GM23338 (cell line): ENCODE results near the gene SLC8A1. TPM values are rescaled to one million over a fixed set of nuclear protein-coding genes. Genes with fewer than 3 reads are reported as not detected.

Experiments used
- ATAC-seq: fragments of 200-7000 bp; cut with Tn5 transposase; 3 replicates; pipeline ENCODE4 v1.9.1; 2020
- DNase-seq: peaks from one replicate; pipeline ENCODE4 v3.0.0-alpha.2; 2015; ENCODE audit warnings: low spot score
- H2AFZ ChIP-seq: fragments of 200-600 bp; sonication (generic); 2 replicates; pipeline ENCODE4 v1.8.0; 2016; ENCODE audit warnings: antibody characterized with exemption, mild to moderate bottlenecking, moderate library complexity
- H3F3A ChIP-seq: fragments of 200-600 bp; sonication (generic); replicated peaks from 2 replicates; pipeline ENCODE4 v1.8.0; 2017; ENCODE audit warnings: antibody characterized with exemption, mixed run types, low read depth
- H3K27ac ChIP-seq: fragments of 200-600 bp; sonication (generic); 2 replicates; pipeline ENCODE4 v1.6.1; 2016; ENCODE audit warnings: low read depth
- H3K27me3 ChIP-seq: fragments of 200-600 bp; sonication (generic); 2 replicates; pipeline ENCODE4 v1.8.0; 2016; ENCODE audit warnings: mild to moderate bottlenecking, mixed run types, moderate library complexity; ENCODE audit not compliant: insufficient read depth
- H3K36me3 ChIP-seq: fragments of 200-600 bp; sonication (generic); 2 replicates; pipeline ENCODE4 v1.8.0; 2016; ENCODE audit warnings: mild to moderate bottlenecking; ENCODE audit not compliant: insufficient read depth
- H3K4me1 ChIP-seq: fragments of 200-600 bp; sonication (generic); 2 replicates; pipeline ENCODE4 v1.8.0; 2016; ENCODE audit warnings: mild to moderate bottlenecking, moderate library complexity; ENCODE audit not compliant: insufficient read depth
- H3K4me2 ChIP-seq: fragments of 200-600 bp; sonication (generic); 2 replicates; pipeline ENCODE4 v1.7.1; 2017; ENCODE audit warnings: mixed run types
- H3K4me3 ChIP-seq: fragments of 200-600 bp; sonication (generic); 2 replicates; pipeline ENCODE4 v1.6.1; 2016; ENCODE audit warnings: mixed run types
- H3K79me2 ChIP-seq: fragments of 200-600 bp; sonication (generic); replicated peaks from 2 replicates; pipeline ENCODE4 v1.8.0; 2017; ENCODE audit warnings: mild to moderate bottlenecking; ENCODE audit not compliant: insufficient read depth
- H3K9me2 ChIP-seq: fragments of 200-600 bp; sonication (generic); 2 replicates; pipeline ENCODE4 v1.8.0; 2017; ENCODE audit not compliant: insufficient read depth
- H4K20me1 ChIP-seq: fragments of 200-600 bp; sonication (generic); replicated peaks from 2 replicates; pipeline ENCODE4 v1.8.0; 2017; ENCODE audit warnings: mild to moderate bottlenecking; ENCODE audit not compliant: insufficient read depth
- H3K27ac Mint-ChIP-seq: 2 replicates; pipeline ENCODE4 v1.8.0; 2020; ENCODE audit warnings: inconsistent platforms, mild to moderate bottlenecking, moderate library complexity, mixed read lengths
- H3K27me3 Mint-ChIP-seq: 3 replicates; pipeline ENCODE4 v1.8.0; 2022; ENCODE audit warnings: low read depth, mild to moderate bottlenecking, moderate library complexity, mixed read lengths, inconsistent platforms; ENCODE audit not compliant: insufficient read depth, poor library complexity
- H3K36me3 Mint-ChIP-seq: 3 replicates; pipeline ENCODE4 v1.8.0; 2021; ENCODE audit warnings: low read depth, mild to moderate bottlenecking, inconsistent platforms, moderate library complexity, mixed read lengths
- H3K4me1 Mint-ChIP-seq: 3 replicates; pipeline ENCODE4 v1.8.0; 2020; ENCODE audit warnings: mild to moderate bottlenecking, inconsistent platforms, mixed read lengths
- H3K4me3 Mint-ChIP-seq: 3 replicates; pipeline ENCODE4 v1.8.0; 2021; ENCODE audit warnings: moderate library complexity, mild to moderate bottlenecking, inconsistent platforms, mixed read lengths
- H3K9me3 Mint-ChIP-seq: 3 replicates; pipeline ENCODE4 v1.8.0; 2020; ENCODE audit warnings: moderate library complexity, mild to moderate bottlenecking, inconsistent platforms, mixed read lengths
- CREB1 ChIP-seq: fragments of 250-450 bp; sonication (Bioruptor Pico); IDR thresholded peaks from 2 replicates; pipeline ENCODE4 v1.5.0; 2020; ENCODE audit warnings: low read depth, mild to moderate bottlenecking, moderate library complexity
- CTCF ChIP-seq, 2 experiments: fragments of 200-600 bp in 1 of 2; sonication (generic) in 1 of 2; conservative IDR thresholded peaks; 2 replicates each; pipeline versions ENCODE4 v1.5.1 to v1.6.1; 2016 to 2017; ENCODE audit warnings: antibody characterized with exemption in 2 of 2, low read depth in 2 of 2, mild to moderate bottlenecking in 2 of 2, moderate library complexity in 1 of 2
- ETS1 ChIP-seq: IDR thresholded peaks from 2 replicates; pipeline ENCODE4 v1.6.1; 2016; ENCODE audit warnings: antibody characterized with exemption
- EZH2 ChIP-seq: fragments of 200-600 bp; sonication (generic); IDR thresholded peaks from one replicate; pipeline ENCODE4 v1.8.0; 2017; ENCODE audit warnings: antibody characterized with exemption, mild to moderate bottlenecking, low read depth; ENCODE audit not compliant: unreplicated experiment
- NANOG ChIP-seq: IDR thresholded peaks from 2 replicates; pipeline ENCODE4 v1.6.1; 2016; ENCODE audit warnings: antibody characterized with exemption, borderline replicate concordance
- POLR2AphosphoS5 ChIP-seq: IDR thresholded peaks from 2 replicates; pipeline ENCODE4 v1.6.1; 2016; ENCODE audit warnings: antibody characterized with exemption, low read depth
- STAT1 ChIP-seq: IDR thresholded peaks from one replicate; pipeline ENCODE4 v1.6.1; 2016; ENCODE audit warnings: antibody characterized with exemption; ENCODE audit not compliant: unreplicated experiment
- ZNF114 ChIP-seq: fragments of 250-450 bp; sonication (Bioruptor Pico); IDR thresholded peaks from 2 replicates; pipeline ENCODE4 v1.5.0; 2020; ENCODE audit warnings: mild to moderate bottlenecking, moderate library complexity
- ZNF331 ChIP-seq: fragments of 250-450 bp; sonication (Bioruptor Pico); IDR thresholded peaks from 2 replicates; pipeline ENCODE4 v1.5.0; 2020; ENCODE audit warnings: low read depth, mild to moderate bottlenecking, moderate library complexity
- polyA plus RNA-seq: library from polyadenylated mRNA; unstranded; fragments of >200 nt; fragmentation: Nextera tagmentation; extraction: Ambion mirVana; gene quantifications from 2 replicates; pipeline ENCODE4 v1.2.1, GENCODE V29; 2016
- total RNA-seq: library from RNA; depleted of rRNA; stranded (reverse); fragments of >200 nt; shearing (Covaris generic); gene quantifications from 2 replicates; pipeline ENCODE4 v1.2.3, GENCODE V29; 2014
- TF ChIP-seq, protein P1 (sequence below): fragments of 250-450 bp; sonication (Bioruptor Pico); IDR thresholded peaks from 2 replicates; pipeline ENCODE4 v1.5.0; 2020; ENCODE audit warnings: mild to moderate bottlenecking, moderate library complexity

Gene SLC8A1
- total and polyA plus RNA-seq, 2 experiments from 2014 or later: 2.5 to 3.3 TPM

DNA sequence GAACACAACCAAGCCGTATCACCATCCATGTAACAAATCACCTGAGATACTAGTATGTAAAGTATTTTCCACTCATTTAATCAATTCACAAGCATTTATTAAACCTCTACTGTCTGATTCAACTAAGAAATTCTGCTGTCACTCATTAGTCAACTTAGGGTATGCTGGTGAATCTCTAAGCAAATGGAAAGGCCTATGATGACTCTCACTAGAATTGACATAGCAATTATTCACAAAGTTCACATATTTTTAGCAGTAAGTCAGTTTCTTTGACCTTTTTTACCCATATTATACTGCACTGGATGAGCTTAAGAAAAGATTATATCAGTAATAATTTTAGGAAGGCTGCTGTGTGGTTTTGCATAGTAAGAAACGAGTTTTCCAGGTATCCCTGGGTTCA lies 130.1 kb downstream of the SLC8A1 start (continued):
- TF ChIP-seq, protein P1, sequence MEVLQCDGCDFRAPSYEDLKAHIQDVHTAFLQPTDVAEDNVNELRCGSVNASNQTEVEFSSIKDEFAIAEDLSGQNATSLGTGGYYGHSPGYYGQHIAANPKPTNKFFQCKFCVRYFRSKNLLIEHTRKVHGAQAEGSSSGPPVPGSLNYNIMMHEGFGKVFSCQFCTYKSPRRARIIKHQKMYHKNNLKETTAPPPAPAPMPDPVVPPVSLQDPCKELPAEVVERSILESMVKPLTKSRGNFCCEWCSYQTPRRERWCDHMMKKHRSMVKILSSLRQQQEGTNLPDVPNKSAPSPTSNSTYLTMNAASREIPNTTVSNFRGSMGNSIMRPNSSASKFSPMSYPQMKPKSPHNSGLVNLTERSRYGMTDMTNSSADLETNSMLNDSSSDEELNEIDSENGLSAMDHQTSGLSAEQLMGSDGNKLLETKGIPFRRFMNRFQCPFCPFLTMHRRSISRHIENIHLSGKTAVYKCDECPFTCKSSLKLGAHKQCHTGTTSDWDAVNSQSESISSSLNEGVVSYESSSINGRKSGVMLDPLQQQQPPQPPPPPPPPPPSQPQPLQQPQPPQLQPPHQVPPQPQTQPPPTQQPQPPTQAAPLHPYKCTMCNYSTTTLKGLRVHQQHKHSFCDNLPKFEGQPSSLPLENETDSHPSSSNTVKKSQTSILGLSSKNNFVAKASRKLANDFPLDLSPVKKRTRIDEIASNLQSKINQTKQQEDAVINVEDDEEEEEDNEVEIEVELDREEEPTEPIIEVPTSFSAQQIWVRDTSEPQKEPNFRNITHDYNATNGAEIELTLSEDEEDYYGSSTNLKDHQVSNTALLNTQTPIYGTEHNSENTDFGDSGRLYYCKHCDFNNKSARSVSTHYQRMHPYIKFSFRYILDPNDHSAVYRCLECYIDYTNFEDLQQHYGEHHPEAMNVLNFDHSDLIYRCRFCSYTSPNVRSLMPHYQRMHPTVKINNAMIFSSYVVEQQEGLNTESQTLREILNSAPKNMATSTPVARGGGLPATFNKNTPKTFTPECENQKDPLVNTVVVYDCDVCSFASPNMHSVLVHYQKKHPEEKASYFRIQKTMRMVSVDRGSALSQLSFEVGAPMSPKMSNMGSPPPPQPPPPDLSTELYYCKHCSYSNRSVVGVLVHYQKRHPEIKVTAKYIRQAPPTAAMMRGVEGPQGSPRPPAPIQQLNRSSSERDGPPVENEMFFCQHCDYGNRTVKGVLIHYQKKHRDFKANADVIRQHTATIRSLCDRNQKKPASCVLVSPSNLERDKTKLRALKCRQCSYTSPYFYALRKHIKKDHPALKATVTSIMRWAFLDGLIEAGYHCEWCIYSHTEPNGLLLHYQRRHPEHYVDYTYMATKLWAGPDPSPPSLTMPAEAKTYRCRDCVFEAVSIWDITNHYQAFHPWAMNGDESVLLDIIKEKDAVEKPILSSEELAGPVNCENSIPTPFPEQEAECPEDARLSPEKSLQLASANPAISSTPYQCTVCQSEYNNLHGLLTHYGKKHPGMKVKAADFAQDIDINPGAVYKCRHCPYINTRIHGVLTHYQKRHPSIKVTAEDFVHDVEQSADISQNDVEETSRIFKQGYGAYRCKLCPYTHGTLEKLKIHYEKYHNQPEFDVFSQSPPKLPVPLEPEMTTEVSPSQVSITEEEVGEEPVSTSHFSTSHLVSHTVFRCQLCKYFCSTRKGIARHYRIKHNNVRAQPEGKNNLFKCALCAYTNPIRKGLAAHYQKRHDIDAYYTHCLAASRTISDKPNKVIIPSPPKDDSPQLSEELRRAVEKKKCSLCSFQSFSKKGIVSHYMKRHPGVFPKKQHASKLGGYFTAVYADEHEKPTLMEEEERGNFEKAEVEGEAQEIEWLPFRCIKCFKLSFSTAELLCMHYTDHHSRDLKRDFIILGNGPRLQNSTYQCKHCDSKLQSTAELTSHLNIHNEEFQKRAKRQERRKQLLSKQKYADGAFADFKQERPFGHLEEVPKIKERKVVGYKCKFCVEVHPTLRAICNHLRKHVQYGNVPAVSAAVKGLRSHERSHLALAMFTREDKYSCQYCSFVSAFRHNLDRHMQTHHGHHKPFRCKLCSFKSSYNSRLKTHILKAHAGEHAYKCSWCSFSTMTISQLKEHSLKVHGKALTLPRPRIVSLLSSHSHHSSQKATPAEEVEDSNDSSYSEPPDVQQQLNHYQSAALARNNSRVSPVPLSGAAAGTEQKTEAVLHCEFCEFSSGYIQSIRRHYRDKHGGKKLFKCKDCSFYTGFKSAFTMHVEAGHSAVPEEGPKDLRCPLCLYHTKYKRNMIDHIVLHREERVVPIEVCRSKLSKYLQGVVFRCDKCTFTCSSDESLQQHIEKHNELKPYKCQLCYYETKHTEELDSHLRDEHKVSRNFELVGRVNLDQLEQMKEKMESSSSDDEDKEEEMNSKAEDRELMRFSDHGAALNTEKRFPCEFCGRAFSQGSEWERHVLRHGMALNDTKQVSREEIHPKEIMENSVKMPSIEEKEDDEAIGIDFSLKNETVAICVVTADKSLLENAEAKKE (CRISPR knock-in tag): no peak

- Mint-ChIP-seq H3K4me1 (peaks cover 10% of the 10 kb centered on the region; the same call in 2 of the 3 replicates), H3K27ac (no peak overlapping the region), H3K9me3 (no peaks in the 10 kb centered on the region), H3K36me3 (no peaks in the 10 kb centered on the region), H3K27me3 (no peaks in the 10 kb centered on the region), H3K4me3 (no peak overlapping the region)
- Histone ChIP-seq H4K20me1 (no peaks in the 10 kb centered on the region), H3K9me2 (no peaks in the 10 kb centered on the region), H3K27me3 (no peaks in the 10 kb centered on the region), H3K4me2 (no peak overlapping the region), H3K4me3 (no peak overlapping the region), H3K79me2 (no peaks in the 10 kb centered on the region), H3K36me3 (no peaks in the 10 kb centered on the region), H3K27ac (no peak overlapping the region), H3K4me1 (peaks cover 7% of the 10 kb centered on the region; the same call in 1 of the 2 replicates), H2AFZ (no peak overlapping the region), H3F3A (no peaks in the 10 kb centered on the region)
- no peak for TF ChIP-seq POLR2AphosphoS5
- no peak for TF ChIP-seq ZNF331 (CRISPR knock-in tag)
- no peak for TF ChIP-seq ZNF114 (CRISPR knock-in tag)
- no peak for TF ChIP-seq STAT1
- no peak for TF ChIP-seq CTCF (conservative IDR thresholded peaks at IDR 0.05; ENCODE audit: low read depth in 2 of 2)
- TF ChIP-seq ETS1: no peak
- TF ChIP-seq NANOG: no peak
- TF ChIP-seq CREB1: no peak
- no peak for TF ChIP-seq EZH2
- ATAC-seq (no peak), DNase-seq (no peak)
Measured at GRCh38 chr2:40321016-40321623, 130.8 kb downstream of the SLC8A1 start.
